Measurements from ENCODE around the gene NOD1.
"Not testable (repeated sequence)": the region's sequence is repeated elsewhere in the genome, so short reads cannot be mapped to it uniquely, and the experiment has no call there.

Gene NOD1

GRCh38 chr7:30391806-30392205 lies 86.8 kb downstream of the NOD1 start:
- no peak overlapping the region for H3K27ac ChIP-seq
- DNase-seq (ENCODE audit: low read depth, low spot score), result no peak
- H3K36me3 ChIP-seq (ENCODE audit: insufficient read depth, low read length), result no peaks in the 10 kb centered on the region
- no peak overlapping the region for H3K4me3 ChIP-seq
- TF ChIP-seq POLR2AphosphoS5 (IDR thresholded peaks at IDR 0.05; ENCODE audit: borderline replicate concordance, low read depth, low read length) (no peak), EZH2 (IDR thresholded peaks at IDR 0.05) (no peak), FOXP2 (optimal IDR thresholded peaks at IDR 0.05; ENCODE audit: control extremely low read depth, extremely low read length, insufficient read depth) (no peak)
- no peaks in the 10 kb centered on the region for H3K9me3 ChIP-seq (ENCODE audit: low read depth, low read length)
- no peak overlapping the region for H3K9ac ChIP-seq (ENCODE audit: insufficient read length)

- H3K4me3 ChIP-seq, result peak overlapping the region; percentile 59
- no peaks in the 10 kb centered on the region for H3K36me3 ChIP-seq (ENCODE audit: insufficient read depth, low read length)
- H3K27ac ChIP-seq, result peak overlapping the region; percentile 90
- no peaks in the 10 kb centered on the region for H3K9me3 ChIP-seq (ENCODE audit: low read depth, low read length)
- TF ChIP-seq FOXP2 (optimal IDR thresholded peaks at IDR 0.05; ENCODE audit: control extremely low read depth, extremely low read length, insufficient read depth) (no peak), POLR2AphosphoS5 (IDR thresholded peaks at IDR 0.05; ENCODE audit: borderline replicate concordance, low read depth, low read length) (no peak), EZH2 (IDR thresholded peaks at IDR 0.05) (no peak)
- DNase-seq (ENCODE audit: low read depth, low spot score), result no peak
- H3K9ac ChIP-seq (ENCODE audit: insufficient read length), result peak overlapping the region; percentile 28
Measured at GRCh38 chr7:30390736-30391636, 87.6 kb downstream of the NOD1 start.

GRCh38 chr7:30389791-30390190 lies 88.8 kb downstream of the NOD1 start:
- H3K9me3 ChIP-seq (ENCODE audit: low read depth, low read length), result no peaks in the 10 kb centered on the region
- TF ChIP-seq FOXP2 (optimal IDR thresholded peaks at IDR 0.05; ENCODE audit: control extremely low read depth, extremely low read length, insufficient read depth) (no peak), POLR2AphosphoS5 (IDR thresholded peaks at IDR 0.05; ENCODE audit: borderline replicate concordance, low read depth, low read length) (no peak), EZH2 (IDR thresholded peaks at IDR 0.05) (no peak)
- H3K36me3 ChIP-seq (ENCODE audit: insufficient read depth, low read length), result no peaks in the 10 kb centered on the region
- DNase-seq (ENCODE audit: low read depth, low spot score), result no peak
- 0 out of 2 replicates have a peak overlapping the region, but pooled peaks have one; percentile 90 for H3K27ac ChIP-seq
- no peak overlapping the region for H3K4me3 ChIP-seq
- no peak overlapping the region for H3K9ac ChIP-seq (ENCODE audit: insufficient read length)

GRCh38 chr7:30382607-30383006 lies 96.0 kb downstream of the NOD1 start:
- no peaks in the 10 kb centered on the region for H3K36me3 ChIP-seq (ENCODE audit: insufficient read depth, low read length)
- no peak overlapping the region for H3K27ac ChIP-seq
- no peak overlapping the region for H3K9ac ChIP-seq (ENCODE audit: insufficient read length)
- no peak overlapping the region for H3K4me3 ChIP-seq
- no peaks in the 10 kb centered on the region for H3K9me3 ChIP-seq (ENCODE audit: low read depth, low read length)
- no peak for TF ChIP-seq EZH2 (IDR thresholded peaks at IDR 0.05)
- TF ChIP-seq FOXP2 (optimal IDR thresholded peaks at IDR 0.05; ENCODE audit: control extremely low read depth, extremely low read length, insufficient read depth), result no peak
- TF ChIP-seq POLR2AphosphoS5 (IDR thresholded peaks at IDR 0.05; ENCODE audit: borderline replicate concordance, low read depth, low read length), result no peak
- no peak for DNase-seq (ENCODE audit: low read depth, low spot score)

- DNase-seq (ENCODE audit: low read depth, low spot score); H3K9me3 ChIP-seq (ENCODE audit: low read depth, low read length); H3K36me3 ChIP-seq (ENCODE audit: insufficient read depth, low read length); H3K4me3 ChIP-seq; H3K27ac ChIP-seq; H3K9ac ChIP-seq (ENCODE audit: insufficient read length): not testable (repeated sequence)
Measured at GRCh38 chr7:30380824-30381223, 97.8 kb downstream of the NOD1 start.

GRCh38 chr7:30380294-30380693 lies 98.3 kb downstream of the NOD1 start:
- TF ChIP-seq FOXP2 (optimal IDR thresholded peaks at IDR 0.05; ENCODE audit: control extremely low read depth, extremely low read length, insufficient read depth), result no peak
- no peak for TF ChIP-seq EZH2 (IDR thresholded peaks at IDR 0.05)
- TF ChIP-seq POLR2AphosphoS5 (IDR thresholded peaks at IDR 0.05; ENCODE audit: borderline replicate concordance, low read depth, low read length), result no peak
- Histone ChIP-seq H3K9me3 (ENCODE audit: low read depth, low read length) (no peaks in the 10 kb centered on the region), H3K9ac (ENCODE audit: insufficient read length) (no peak overlapping the region), H3K36me3 (ENCODE audit: insufficient read depth, low read length) (no peaks in the 10 kb centered on the region), H3K27ac (no peak overlapping the region), H3K4me3 (no peak overlapping the region)
- no peak for DNase-seq (ENCODE audit: low read depth, low spot score)

DNA sequence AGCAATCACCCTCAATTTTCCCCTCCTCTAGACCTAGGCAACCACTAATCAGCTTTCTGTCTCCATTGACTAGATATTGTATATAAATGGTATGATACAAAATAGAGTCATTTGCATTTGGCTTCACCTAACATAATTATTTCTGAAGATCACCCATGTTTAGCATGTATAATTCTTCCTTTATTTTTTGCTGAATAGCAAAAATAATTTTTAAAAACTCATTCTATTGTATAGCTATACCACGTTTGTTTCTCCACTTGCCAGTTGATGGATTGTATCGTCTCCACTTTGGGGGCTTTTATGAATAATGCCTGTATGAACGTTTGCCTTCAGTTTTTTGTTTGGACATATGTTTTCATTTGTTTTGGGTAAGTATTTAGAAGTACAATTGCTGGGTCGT lies 98.8 kb downstream of the NOD1 start:
- DNase-seq (ENCODE audit: low read depth, low spot score), result no peak
- TF ChIP-seq POLR2AphosphoS5 (IDR thresholded peaks at IDR 0.05; ENCODE audit: borderline replicate concordance, low read depth, low read length), result no peak
- TF ChIP-seq FOXP2 (optimal IDR thresholded peaks at IDR 0.05; ENCODE audit: control extremely low read depth, extremely low read length, insufficient read depth), result no peak
- no peak for TF ChIP-seq EZH2 (IDR thresholded peaks at IDR 0.05)
- Histone ChIP-seq H3K9ac (ENCODE audit: insufficient read length) (no peak overlapping the region), H3K9me3 (ENCODE audit: low read depth, low read length) (no peaks in the 10 kb centered on the region), H3K4me3 (no peak overlapping the region), H3K27ac (no peak overlapping the region), H3K36me3 (ENCODE audit: insufficient read depth, low read length) (no peaks in the 10 kb centered on the region)

GRCh38 chr7:30379131-30379530 lies 99.5 kb downstream of the NOD1 start:
- Histone ChIP-seq H3K27ac (no peak overlapping the region), H3K9me3 (ENCODE audit: low read depth, low read length) (no peaks in the 10 kb centered on the region), H3K9ac (ENCODE audit: insufficient read length) (no peak overlapping the region), H3K4me3 (no peak overlapping the region), H3K36me3 (ENCODE audit: insufficient read depth, low read length) (no peaks in the 10 kb centered on the region)
- no peak for TF ChIP-seq POLR2AphosphoS5 (IDR thresholded peaks at IDR 0.05; ENCODE audit: borderline replicate concordance, low read depth, low read length)
- TF ChIP-seq EZH2 (IDR thresholded peaks at IDR 0.05), result no peak
- no peak for DNase-seq (ENCODE audit: low read depth, low spot score)

- Histone ChIP-seq H3K36me3 (ENCODE audit: insufficient read depth, low read length) (no peaks in the 10 kb centered on the region), H3K4me3 (no peak overlapping the region), H3K27ac (no peak overlapping the region), H3K9ac (ENCODE audit: insufficient read length) (no peak overlapping the region), H3K9me3 (ENCODE audit: low read depth, low read length) (no peaks in the 10 kb centered on the region)
- no peak for DNase-seq (ENCODE audit: low read depth, low spot score)
- TF ChIP-seq EZH2 (IDR thresholded peaks at IDR 0.05) (no peak), FOXP2 (optimal IDR thresholded peaks at IDR 0.05; ENCODE audit: control extremely low read depth, extremely low read length, insufficient read depth) (no peak), POLR2AphosphoS5 (IDR thresholded peaks at IDR 0.05; ENCODE audit: borderline replicate concordance, low read depth, low read length) (no peak)
Measured at GRCh38 chr7:30378275-30378674, 100.3 kb downstream of the NOD1 start.

Data from SK-N-MC (cell line).